Stromal cell of bone marrow (primary cell): ENCODE measurements around the gene MAPT.
"Not testable (repeated sequence)": the region's sequence is repeated elsewhere in the genome, so short reads cannot be mapped to it uniquely, and the experiment has no call there.

Experiments
- DNase-seq: peaks from one replicate; pipeline ENCODE4 v3.0.0-alpha.2; 2012; ENCODE audit warnings: low read depth

MAPT gene

DNA sequence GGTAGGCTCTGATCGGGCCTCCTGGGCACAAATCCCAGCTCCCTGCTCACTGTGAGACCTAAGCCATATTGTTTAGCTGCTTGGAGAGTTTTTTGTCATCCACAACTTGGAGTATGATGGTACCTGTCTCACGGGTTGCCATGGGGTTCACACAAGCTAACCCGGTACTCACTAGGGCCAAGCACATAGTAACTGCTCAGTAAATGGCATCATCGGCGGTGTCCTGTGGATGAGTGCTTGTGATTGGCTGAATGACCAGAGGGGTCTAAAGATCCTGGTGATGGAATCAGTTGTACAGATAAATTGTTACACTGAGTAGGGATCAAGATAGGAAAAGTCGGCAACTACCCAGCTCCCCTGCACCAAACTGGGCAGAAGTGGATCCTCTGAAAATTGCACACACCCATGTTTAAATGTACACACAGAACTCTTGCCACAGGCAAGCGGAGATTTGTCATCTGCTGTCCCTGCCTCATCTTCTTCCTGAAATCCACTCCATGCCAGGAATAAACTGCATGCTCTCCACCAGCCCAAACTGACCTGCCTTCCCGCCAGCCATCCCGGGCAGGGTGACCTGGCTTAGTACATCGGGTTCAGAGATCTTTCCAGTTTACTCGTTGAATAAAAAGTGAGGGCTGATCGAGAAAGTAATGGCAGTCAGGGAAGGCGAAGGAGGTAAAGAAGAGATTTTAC is 6.5 kb downstream of the MAPT start:
- DNase-seq: no peak

DNA sequence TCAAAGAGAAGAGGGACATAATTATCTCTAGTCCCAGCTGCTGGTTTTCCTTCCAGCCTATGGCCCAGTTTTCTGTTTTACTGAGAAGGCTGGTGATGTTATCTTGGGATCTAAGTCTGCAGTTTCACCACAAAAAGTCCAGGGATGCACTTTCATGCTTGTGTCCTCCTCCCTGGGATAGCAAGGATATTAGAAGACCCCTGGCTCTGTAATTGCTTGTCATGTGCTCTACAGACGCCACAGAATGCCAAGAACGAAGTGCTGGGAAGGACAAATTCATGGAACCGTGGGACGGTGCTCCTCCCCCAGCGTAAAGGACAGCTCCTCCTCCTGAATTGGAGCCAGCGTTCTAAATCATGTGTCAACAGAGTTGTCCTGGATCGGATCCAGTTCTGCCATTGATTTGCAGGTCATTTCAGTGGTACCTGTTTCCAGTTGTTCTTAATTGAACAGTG is 8.6 kb downstream of the MAPT start:
- no peak for DNase-seq

DNA sequence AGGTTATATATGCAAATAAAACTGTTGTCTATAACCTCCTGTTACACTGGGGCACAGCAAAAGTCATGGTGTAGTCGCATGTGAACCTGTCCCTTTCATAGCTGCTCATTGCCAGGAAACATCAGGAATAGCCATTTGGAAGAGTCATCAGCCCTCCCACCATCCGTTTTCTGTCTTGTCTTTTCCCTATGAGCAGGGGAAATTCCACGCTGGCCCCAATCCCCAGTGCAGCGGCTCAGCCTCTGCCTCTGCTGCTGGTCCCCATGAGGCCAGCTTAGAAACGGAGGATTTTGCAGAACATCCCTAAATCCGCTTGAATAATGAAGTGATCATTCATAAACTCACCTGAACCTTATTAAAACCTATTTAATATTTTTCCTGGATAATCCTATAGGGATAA is 10.5 kb downstream of the MAPT start:
- no peak for DNase-seq

DNA sequence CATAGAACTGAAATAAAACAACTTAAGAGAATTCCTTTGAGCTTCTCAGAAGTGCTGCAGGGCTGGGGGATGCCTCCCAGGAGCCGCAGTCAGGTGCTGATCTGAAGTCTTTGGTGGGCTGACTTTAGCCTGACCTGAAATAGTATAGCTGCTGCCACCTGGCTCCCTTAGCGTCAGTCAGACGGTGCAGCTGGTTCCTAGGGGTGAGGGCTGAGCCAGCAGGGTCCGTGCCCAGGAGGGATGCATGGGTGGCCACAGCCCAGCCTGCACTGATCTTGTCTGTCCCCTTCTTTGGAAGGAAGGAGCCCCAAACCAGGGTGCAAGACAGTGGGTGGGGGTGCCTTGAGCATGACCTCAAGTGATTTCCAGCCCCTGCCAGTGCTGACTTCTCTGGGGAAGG is 11.5 kb downstream of the MAPT start:
- no peak for DNase-seq

DNA sequence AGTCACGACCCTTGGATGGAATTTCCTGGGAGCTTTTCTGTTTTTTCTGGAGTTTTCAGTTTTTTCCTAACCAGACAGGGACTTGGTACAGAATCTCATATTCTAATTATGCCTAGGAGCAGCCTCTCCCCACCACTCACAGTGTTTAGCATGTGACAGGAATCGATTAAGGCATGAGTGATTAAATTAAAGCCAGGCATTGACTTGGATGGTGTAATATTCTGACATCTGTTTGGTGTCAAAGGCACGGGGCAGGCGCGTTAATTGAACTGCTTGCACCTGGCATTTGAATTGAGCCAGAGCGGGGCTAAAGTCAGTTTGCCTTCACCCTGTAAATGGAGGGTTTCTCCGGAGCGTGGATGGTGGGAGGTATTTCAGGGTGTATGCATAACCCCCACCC is 11.9 kb downstream of the MAPT start:
- no peak for DNase-seq

DNA sequence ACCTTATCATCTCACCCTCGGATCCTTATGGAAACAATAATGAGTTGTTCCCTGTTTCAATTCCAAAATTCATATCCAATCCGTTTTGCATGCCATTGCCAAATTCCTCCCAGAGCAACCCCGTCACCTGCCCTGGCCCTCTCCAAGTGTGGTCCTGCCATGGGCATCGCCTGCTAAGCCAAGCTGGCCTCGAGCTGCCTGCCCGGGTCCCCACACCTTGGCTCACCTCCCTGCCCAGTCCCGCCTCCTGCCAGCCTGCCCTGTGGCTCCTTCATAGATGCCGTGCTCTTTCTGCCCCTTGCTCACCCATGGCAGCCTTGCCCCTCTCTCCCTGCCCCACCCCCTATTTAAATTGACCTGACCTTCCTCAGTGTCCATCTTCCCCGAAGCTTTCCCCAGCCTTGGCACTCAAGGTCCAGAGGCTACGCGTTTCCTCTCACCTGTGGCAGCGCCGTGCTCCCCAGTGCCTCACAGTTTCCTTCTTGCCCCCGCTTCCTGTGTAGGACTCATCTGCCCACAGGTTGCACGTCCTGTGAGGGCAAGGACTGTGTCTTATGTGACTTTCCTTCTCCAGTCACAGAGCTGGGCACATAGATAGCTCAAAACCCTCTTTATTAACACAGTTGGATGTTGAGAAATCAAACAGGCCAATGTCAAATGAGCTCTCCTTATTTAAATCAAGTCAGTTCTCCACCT is 12.7 kb downstream of the MAPT start:
- no peak for DNase-seq

DNA sequence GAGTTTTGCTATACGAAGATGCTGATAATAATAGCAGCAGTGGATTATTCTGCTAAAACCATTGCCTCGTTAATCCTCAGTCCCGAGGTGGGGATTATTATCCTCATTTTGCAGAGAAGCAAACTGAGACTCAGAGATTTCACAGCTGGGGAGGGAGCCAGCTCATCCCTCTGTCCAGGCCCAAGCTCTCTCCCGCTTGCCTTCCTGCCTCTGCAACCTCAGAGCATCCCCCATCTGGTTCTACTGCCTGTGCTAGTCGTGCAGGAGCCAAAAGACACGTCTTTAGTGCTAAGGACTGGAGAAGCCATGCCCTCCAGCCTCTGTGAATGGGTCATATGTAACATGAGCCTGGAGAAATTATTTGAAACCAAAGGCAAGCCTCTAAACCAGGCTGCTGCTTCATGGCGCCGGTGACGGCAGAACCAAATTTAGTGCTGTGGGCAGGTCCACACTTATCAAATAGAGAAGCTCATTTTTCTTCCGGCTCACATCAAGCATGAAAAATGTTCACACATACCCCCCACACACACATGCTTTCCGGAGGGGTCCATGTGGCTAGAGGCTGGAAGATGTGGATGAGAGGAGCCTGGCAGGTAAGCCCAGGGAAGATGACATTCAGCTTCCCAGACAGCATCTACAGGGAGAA is 13.5 kb downstream of the MAPT start:
- no peak for DNase-seq

DNA sequence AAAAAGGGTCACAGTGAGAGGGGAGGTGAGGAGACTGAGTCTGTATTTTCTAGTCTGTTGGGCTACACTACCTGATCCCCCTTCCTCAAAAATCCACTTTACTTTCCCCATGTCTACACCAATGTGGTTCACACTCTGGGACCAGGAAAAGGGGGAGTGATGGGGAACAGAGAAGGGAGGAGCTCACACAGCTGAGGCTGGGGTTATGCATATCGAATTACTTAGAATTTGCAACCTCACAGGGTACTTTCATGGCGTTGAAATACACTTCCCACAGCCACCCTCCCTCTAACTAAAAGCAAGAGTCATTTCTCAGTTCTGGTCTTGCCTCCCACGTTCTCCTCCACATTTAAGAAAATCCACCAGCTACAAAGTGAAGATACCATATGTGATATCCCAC is 14.1 kb downstream of the MAPT start:
- DNase-seq: no peak

DNA sequence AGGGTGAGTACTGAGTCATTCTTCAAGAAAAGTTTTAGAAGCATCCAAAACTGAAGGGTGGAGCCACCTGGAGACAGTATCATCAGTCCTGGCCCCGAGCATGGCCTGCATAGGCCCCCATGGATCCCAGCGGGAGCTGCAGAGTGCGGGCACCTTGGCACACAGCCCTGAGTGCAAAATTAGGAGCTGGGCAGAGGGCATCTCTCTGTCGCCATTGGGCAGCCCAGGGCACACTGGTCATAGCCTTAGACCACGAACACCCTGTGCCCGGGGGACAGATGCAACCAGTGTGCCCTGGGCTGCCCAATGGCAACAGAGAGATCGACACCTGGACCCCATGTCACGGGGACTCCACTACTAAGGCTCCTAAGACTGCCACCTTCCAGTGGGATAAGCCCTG is 14.6 kb downstream of the MAPT start:
- DNase-seq: no peak

DNA sequence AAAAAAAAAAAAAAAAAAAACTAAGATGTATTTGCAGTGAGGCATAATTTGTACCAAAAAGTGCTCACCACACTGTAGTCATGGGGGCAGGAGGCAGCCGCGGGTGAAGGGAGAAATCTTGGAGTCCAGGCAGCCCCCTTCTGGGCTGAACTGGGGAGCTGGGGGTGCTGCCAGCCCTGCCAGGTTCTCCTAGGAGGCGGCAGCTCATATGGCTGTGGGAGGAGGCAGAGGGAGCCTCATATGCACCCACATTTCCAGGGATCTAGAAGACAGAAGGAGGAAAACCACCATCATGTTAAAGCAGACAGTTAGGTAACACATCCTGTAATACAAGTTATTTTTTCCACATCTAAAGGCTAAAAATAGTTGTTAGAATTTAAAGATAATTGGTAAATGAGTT is 16.3 kb downstream of the MAPT start:
- DNase-seq: no peak

DNA sequence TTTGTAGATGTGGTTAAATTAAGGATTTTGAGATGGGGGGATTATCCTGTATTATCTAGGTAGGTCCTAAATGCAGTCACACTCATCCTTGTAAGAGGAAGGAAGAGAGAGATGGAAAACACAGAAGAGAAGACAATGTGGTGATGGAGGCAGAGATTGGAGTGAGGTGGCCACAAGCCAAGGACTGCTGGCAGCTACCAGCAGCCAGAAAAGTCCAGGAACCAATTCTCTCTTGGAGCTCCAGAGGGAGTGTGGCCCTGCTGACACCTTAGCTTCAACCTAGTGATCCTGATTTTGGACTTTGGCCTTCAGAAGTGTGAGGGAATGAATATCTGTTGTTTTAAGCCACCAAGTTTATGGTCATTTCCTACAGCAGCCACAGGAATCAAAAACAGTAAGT is 18.0 kb downstream of the MAPT start:
- DNase-seq: no peak

DNA sequence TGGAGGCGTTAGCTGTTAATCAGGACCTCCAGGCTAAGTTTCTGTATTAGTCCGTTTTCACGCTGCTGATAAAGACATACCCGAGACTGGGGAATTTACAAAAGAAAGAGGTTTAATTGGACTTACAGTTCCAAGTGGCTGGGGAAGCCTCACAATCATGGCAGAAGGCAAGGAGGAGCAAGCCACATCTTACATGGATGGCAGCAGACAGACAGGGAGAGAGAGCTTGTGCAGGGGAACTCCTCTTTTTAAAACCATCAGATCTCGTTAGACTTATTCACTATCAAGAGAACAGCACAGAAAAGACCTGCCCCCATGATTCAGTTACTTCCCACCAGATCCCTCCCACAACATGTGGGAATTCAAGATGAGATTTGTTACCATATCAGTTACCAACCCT is 18.7 kb downstream of the MAPT start:
- not testable (repeated sequence) for DNase-seq

DNA sequence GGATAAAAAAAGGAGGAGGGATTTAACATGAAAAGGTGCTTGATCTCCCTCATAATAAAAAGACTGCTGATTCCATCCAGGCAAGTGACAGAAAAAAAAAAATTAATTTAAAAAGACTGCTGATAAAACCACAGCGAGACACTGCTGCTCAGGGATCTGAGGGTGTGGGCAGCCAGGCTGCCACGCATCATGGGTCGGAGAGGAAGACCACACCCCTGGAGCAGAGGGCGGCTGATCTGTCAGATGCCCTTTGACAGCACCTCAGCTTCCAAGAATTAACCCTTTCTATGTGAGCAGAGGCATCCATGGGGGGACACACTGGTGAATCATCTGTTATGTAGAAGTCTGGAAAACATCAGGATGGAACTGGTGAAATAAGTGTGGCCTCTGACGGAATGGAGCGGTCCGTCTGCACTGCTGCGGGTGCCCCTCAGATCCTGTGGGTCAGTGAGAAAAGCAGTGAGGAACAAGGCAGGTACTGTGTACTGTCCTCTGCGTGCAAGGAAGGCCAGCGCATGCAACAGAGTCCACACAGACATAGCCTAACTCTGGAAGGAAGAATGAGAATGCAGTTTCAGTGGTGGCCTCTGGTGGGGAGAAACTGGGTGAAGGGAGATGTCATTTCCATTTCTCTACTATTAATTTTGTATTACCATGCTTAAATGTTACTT is 19.8 kb downstream of the MAPT start:
- no peak for DNase-seq

DNA sequence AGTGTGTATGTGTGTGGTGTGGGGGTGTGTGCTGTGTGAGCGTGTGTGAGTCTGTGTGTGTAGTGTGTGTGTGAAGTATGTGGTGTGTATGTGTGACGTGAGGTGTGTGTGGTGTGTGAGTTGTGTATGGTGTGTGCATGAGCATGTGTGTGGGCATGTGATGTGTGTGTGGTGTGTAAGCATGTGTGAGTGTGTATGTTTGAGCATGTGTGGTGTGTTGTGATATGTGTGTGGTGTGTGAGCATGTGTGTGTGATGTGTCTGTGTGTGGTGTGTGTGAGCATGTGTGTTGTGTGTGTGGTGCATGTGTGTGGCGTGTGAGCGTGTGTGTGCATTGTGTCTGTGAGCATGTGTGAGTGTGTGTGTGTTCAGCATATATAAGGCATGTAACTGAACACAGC is 20.9 kb downstream of the MAPT start:
- DNase-seq: no peak

DNA sequence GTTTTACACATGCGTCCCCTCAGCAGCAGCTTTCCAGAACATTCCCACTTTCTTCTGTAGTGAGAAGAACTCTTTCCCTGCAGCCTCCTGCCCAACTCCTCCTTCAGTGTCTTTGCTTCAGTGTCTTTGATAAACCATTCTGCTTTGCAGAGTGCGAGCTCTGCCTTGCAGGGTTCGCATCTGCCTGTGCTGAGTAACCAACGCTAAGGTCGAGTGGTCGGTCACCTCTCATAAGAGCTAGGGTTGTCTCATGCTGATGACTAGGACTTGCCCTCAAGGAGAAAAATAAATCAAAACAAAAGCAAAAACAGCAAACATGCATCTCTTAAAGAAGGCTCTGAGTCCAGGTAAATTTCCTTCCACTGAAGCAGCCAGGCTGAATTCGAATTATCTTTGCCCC is 22.7 kb downstream of the MAPT start:
- DNase-seq: no peak

DNA sequence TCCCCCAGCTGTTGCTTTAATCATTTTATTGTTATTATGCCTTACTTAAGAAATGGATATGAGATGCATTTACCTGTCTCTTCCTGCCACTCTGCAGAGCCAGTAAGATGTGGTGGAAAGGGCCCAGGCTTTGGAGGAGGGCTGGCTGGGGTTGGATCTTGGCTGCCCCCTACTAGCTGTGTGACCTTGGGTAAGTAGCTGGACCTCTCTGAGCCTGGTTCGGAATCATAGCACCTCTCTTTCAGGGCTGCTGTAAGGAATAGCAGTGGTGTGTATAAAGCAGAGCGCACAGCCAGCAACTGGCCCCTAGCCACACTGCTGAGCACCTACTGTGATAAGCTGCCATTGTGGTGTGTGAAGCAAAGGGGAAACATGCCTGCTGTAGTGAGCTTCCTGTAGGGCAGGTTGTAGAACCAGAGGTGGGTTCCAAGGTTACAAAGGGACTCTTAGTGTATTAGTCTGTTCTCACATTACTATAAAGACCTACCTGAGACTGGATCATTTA is 23.9 kb downstream of the MAPT start:
- no peak for DNase-seq

DNA sequence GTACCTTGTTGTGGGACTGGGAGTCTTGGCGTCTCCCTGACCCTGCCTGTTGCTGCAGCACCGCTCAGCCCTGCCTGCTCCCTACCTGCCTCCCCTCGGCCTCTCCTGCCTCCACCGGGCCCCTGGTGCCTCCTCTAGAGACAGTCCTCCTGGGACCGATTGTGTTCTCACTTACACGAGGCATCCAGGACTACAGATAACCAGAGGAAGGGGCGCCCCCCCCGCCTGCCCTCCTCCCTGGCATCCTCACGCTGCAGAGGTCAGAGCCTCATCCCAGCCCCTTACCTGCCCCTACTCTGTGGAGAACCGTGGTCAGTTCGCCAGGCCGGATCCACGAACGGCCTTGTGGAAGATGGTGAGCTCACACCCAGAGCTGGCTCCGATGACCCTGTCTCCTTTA is 24.8 kb downstream of the MAPT start:
- no peak for DNase-seq

DNA sequence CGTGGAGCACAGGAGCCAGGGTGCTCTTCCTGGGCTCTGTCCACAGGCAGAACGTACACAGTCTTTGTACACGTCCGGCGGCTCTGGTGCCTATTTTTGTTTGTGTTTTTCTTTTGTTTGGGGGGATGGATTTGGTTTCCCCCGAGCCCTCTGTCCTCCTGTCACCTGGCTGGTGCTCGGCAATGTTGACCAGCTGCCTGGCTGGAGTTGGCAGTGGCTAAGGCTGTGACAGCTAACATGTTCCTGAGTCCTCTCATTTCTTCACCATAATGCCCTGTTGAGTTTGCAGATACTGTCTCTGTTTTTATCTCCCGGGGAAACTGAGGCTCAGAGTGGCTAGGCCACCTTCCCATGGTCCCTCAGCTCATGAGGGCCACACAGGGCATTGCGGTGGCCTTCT is 25.7 kb downstream of the MAPT start:
- DNase-seq: no peak

DNA sequence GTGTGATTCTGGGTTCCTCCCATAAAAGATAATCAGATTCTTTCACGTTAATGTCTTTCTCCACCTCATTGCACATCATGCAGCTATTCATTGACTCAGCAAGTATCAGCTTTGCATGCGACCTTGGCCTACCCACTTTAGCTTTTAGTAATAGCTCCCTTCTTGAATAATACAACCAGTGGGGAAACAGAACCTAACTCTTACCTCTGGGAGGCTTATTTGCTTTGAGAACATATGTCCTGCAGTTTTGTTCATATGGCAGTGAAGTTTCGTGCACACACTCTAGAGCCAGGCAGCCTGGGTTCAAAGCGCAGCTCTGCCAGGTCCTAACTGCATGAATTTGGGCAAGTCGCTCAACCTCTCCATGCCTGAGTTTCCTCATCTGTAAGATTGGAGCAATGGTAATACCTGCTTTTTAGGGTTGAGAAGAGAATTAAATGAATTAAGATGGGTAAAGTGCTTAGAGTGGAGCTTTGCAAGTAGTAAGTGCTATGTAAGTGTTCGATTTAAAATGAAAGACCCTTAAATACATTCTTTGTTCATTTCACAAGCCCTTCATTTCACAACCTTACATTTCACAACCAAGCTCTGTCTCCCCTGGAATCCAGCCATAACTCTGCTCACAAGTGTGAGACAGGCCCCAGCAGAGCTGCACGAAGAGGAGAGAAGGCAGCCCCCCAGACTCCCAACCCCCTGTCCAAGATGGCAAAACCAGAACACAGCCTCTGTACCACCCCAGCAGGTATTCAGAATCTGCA is 29.3 kb downstream of the MAPT start:
- DNase-seq: no peak

DNA sequence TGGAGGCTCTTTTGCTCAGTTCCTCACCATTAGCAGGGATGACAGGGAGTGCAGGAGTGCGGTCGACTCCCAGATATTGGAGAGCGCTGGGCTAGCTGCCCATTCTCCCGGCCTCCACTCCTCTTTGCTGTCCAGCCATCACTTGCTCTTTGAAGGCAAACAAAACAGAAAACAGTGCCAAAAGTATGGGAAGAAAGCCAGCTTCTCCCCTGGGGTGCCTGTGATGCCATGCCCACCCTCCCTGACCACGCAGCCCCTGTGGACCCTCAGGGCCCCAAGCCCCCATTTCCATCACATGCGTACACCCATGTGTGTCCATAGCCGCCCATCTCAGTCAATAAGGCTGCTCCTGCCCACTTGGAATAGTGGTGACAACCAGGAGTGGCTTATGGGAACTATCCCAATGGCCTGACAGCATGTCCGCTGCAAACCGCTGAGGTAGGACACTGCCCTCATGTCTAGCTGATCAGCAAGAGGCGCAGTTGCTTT is 30.0 kb downstream of the MAPT start:
- DNase-seq: no peak

DNA sequence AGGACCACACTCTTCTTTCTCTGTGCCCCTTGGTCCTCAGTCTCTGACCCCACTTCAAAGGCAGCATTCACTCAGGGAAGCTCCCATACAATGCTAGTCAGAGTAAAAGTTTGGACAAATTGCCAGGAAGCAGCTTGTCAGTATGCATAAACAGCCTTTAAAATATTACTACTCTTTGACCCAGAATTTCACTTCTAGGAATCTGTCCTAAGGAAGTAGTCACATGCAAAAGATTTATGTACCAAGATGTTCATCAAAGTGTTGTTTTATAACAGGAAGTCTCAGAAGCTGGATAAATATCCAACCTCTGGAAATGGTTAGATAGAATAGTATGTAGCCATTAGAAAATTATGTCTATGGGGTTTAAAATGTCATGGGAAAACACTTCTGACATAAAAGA is 31.0 kb downstream of the MAPT start:
- no peak for DNase-seq

DNA sequence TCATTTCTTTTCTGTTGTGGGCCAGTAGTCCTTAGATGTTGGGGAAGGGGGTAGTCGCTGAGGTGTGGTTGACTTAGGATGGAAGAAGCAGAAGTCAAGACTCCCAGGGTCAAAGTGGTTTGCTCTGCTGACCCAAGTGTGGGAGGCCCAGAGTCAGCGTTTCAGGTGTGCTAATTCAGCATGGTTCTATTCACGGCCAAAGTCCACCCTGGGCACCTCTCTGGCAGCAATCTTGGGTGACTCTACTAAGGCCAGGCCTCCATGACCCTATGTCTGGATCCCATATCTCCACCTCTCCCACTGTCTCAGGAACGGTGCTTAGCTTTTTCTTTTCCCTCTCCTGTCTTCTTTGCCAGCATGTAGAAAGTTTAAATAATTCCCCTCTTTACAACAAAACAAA is 32.9 kb downstream of the MAPT start:
- DNase-seq: no peak
